ENCODE data around the gene SHC2. TPM values are rescaled to one million over a fixed set of nuclear protein-coding genes. Genes with fewer than 3 reads are reported as not detected.

Gene SHC2
- total and polyA plus RNA-seq, 2 of the 13 experiments (the other 11 are each of a cell fraction or from before 2014, with no cell fraction given), result 9.0 to 18.3 TPM

DNA sequence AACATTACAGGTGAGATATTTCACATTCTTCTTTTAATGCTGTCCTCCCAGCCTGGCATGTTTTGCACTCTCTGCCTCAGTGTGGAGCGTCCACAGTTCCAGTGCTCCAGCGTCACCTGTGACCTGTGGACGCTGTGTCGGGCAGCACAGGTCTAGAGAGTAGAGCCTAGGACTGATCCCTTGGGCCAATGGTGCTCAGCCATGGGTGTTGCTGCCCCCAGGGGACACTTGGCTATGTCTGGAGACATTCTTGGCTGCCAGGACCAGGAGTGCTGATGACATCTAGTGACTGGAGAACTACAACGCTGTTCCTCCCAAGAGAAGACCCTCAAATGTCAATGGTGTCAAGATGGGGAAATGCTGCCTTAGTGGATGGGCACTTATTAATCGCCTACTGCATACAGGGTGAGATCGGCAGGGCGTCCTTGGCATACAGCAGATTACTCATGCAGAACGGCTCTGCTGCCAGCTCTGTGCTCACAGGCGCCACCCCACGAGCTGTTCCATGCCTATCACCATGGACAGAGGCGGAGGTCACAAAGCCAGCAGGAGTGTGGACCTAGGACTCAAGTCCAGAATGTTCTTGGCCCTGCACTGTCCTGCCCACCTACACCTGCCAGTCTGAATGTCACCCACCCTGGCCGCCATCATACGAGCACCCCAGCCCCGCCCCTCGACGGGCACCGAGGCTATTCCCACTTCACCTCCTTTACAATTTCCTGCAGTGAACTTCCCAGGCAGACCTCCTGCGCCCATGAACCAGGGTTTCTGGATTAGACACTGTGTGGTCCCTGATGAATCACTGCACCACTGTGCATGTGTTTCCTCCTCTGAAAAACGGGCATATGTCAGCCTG, 21.6 kb upstream of the SHC2 start (continued):
- TF ChIP-seq NR2F6 (IDR thresholded peaks at IDR 0.05) (peak; percentile 32; the same call in 1 of the 2 replicates), NR2F6 (CRISPR knock-in tag; IDR thresholded peaks at IDR 0.05) (peak; percentile 55; the same call in 1 of the 2 replicates), YY1 (IDR thresholded peaks at IDR 0.05; ENCODE audit: insufficient read depth, insufficient replicate concordance, low read depth, low read length) (peak; percentile 16), ZNF274 (CRISPR knock-in tag; IDR thresholded peaks at IDR 0.05) (0 out of 2 replicates have a peak, but pooled peaks have one; percentile 25), TEAD2 (CRISPR knock-in tag; IDR thresholded peaks at IDR 0.05) (no peak), ZNF556 (CRISPR knock-in tag; IDR thresholded peaks at IDR 0.05; ENCODE audit: borderline replicate concordance) (no peak), NCOR1 (IDR thresholded peaks at IDR 0.05; ENCODE audit: borderline replicate concordance, low read length) (0 out of 2 replicates have a peak, but pooled peaks have one; percentile 38), HNRNPL (IDR thresholded peaks at IDR 0.05; ENCODE audit: low read depth, low read length) (0 out of 2 replicates have a peak, but pooled peaks have one; percentile 49), CREB1 (IDR thresholded peaks at IDR 0.05) (no peak), CREB1 (CRISPR knock-in tag; IDR thresholded peaks at IDR 0.05) (no peak), ZNF441 (CRISPR knock-in tag; IDR thresholded peaks at IDR 0.05; ENCODE audit: borderline replicate concordance) (peak; percentile 52; the same call in 1 of the 2 replicates), FOXA3 (CRISPR knock-in tag; IDR thresholded peaks at IDR 0.05) (0 out of 2 replicates have a peak, but pooled peaks have one; percentile 7), ZMAT3 (CRISPR knock-in tag; conservative IDR thresholded peaks at IDR 0.05) (0 out of 2 replicates have a peak, but pooled peaks have one; percentile 28), KLF16 (CRISPR knock-in tag; IDR thresholded peaks at IDR 0.05) (0 out of 4 replicates have a peak, but pooled peaks of 1 of the 2 experiments have one; percentile 55), ZNF446 (CRISPR knock-in tag; IDR thresholded peaks at IDR 0.05) (no peak), RFXANK (CRISPR knock-in tag; IDR thresholded peaks at IDR 0.05) (no peak), ZMYM2 (CRISPR knock-in tag; IDR thresholded peaks at IDR 0.05) (0 out of 2 replicates have a peak, but pooled peaks have one; percentile 36), SNAPC2 (CRISPR knock-in tag; IDR thresholded peaks at IDR 0.05) (no peak), CBX5 (CRISPR knock-in tag; IDR thresholded peaks at IDR 0.05; ENCODE audit: borderline replicate concordance) (peak; percentile 39; the same call in 1 of the 2 replicates)
- TF ChIP-seq, protein P1, sequence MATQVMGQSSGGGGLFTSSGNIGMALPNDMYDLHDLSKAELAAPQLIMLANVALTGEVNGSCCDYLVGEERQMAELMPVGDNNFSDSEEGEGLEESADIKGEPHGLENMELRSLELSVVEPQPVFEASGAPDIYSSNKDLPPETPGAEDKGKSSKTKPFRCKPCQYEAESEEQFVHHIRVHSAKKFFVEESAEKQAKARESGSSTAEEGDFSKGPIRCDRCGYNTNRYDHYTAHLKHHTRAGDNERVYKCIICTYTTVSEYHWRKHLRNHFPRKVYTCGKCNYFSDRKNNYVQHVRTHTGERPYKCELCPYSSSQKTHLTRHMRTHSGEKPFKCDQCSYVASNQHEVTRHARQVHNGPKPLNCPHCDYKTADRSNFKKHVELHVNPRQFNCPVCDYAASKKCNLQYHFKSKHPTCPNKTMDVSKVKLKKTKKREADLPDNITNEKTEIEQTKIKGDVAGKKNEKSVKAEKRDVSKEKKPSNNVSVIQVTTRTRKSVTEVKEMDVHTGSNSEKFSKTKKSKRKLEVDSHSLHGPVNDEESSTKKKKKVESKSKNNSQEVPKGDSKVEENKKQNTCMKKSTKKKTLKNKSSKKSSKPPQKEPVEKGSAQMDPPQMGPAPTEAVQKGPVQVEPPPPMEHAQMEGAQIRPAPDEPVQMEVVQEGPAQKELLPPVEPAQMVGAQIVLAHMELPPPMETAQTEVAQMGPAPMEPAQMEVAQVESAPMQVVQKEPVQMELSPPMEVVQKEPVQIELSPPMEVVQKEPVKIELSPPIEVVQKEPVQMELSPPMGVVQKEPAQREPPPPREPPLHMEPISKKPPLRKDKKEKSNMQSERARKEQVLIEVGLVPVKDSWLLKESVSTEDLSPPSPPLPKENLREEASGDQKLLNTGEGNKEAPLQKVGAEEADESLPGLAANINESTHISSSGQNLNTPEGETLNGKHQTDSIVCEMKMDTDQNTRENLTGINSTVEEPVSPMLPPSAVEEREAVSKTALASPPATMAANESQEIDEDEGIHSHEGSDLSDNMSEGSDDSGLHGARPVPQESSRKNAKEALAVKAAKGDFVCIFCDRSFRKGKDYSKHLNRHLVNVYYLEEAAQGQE (IDR thresholded peaks at IDR 0.05; ENCODE audit: borderline replicate concordance in 1 of 2, low read depth in 1 of 2, low read length in 2 of 2), result peak; percentile 68 to 91
- TF ChIP-seq, protein P2, sequence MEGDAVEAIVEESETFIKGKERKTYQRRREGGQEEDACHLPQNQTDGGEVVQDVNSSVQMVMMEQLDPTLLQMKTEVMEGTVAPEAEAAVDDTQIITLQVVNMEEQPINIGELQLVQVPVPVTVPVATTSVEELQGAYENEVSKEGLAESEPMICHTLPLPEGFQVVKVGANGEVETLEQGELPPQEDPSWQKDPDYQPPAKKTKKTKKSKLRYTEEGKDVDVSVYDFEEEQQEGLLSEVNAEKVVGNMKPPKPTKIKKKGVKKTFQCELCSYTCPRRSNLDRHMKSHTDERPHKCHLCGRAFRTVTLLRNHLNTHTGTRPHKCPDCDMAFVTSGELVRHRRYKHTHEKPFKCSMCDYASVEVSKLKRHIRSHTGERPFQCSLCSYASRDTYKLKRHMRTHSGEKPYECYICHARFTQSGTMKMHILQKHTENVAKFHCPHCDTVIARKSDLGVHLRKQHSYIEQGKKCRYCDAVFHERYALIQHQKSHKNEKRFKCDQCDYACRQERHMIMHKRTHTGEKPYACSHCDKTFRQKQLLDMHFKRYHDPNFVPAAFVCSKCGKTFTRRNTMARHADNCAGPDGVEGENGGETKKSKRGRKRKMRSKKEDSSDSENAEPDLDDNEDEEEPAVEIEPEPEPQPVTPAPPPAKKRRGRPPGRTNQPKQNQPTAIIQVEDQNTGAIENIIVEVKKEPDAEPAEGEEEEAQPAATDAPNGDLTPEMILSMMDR (CRISPR knock-in tag; IDR thresholded peaks at IDR 0.05), result peak; percentile 70
- TF ChIP-seq, protein P3, sequence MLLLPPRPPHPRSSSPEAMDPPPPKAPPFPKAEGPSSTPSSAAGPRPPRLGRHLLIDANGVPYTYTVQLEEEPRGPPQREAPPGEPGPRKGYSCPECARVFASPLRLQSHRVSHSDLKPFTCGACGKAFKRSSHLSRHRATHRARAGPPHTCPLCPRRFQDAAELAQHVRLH (CRISPR knock-in tag; IDR thresholded peaks at IDR 0.05; ENCODE audit: borderline replicate concordance, low read depth), result peak; percentile 49; the same call in 1 of the 2 replicates
- TF ChIP-seq, protein P4, sequence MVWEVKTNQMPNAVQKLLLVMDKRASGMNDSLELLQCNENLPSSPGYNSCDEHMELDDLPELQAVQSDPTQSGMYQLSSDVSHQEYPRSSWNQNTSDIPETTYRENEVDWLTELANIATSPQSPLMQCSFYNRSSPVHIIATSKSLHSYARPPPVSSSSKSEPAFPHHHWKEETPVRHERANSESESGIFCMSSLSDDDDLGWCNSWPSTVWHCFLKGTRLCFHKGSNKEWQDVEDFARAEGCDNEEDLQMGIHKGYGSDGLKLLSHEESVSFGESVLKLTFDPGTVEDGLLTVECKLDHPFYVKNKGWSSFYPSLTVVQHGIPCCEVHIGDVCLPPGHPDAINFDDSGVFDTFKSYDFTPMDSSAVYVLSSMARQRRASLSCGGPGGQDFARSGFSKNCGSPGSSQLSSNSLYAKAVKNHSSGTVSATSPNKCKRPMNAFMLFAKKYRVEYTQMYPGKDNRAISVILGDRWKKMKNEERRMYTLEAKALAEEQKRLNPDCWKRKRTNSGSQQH (CRISPR knock-in tag; IDR thresholded peaks at IDR 0.05; ENCODE audit: low read depth), result no peak
